Muscle of back (tissue), 13 donors: ENCODE results near the gene TMEM238L. TPM values are rescaled to one million over a fixed set of nuclear protein-coding genes. Genes with fewer than 3 reads are reported as not detected.
"Not testable (repeated sequence)": the region's sequence is repeated elsewhere in the genome, so short reads cannot be mapped to it uniquely, and the experiment has no call there.

Experiments
- DNase-seq, 3 donors: peaks; one replicate each; pipeline versions ENCODE4 v3.0.0 to v3.0.0-alpha.2; 2013
- long read RNA-seq, 9 donors: transcript quantifications; one replicate each; lab custom pipeline, GENCODE V29; 2026
- polyA plus RNA-seq, 10 donors: library from polyadenylated mRNA; unstranded; fragments of 120-200 nt; gene quantifications; one replicate each; pipeline ENCODE4 v1.2.1, GENCODE V29; 2013; ENCODE audit not compliant: insufficient read length in 10 of 10

The TMEM238L gene
- under 1 TPM in 4 of 10 donors, not detected in 6; 0.16 to 0.22 (median 0.17) TPM for polyA plus RNA-seq
- long read RNA-seq, donor 1, result 0 reads
- long read RNA-seq, donor 2, result 0 reads
- long read RNA-seq, donor 3, result 0 reads
- long read RNA-seq, donor 4, result 0 reads
- long read RNA-seq, donor 5, result 0 reads
- long read RNA-seq, donor 6, result 0 reads
- long read RNA-seq, donor 7, result 0 reads
- long read RNA-seq, donor 8, result 0 reads
- long read RNA-seq, donor 9, result 0 reads

- no peak for DNase-seq
These were observed at the start of gene TMEM238L for GRCh38 chr17:10803830-10804475. Gene TMEM238L, minus strand, starts transcription at chr17:10804099. Its CDS starts 136 bp downstream, at chr17:10803963.

- DNase-seq, result not testable (repeated sequence)
These were observed 42.7 kb upstream of the TMEM238L start for GRCh38 chr17:10846636-10847035.

- DNase-seq, result no peak
These were observed 41.5 kb upstream of the TMEM238L start for GRCh38 chr17:10845388-10845751.

- DNase-seq, result peak; percentile 65 to 89 (median 80)
These were observed 40.9 kb upstream of the TMEM238L start for GRCh38 chr17:10844621-10845387.

GRCh38 chr17:10843811-10844210, 39.9 kb upstream of the TMEM238L start:
- DNase-seq, result peak in 2 of 3 donors; percentile 6 to 29

GRCh38 chr17:10842658-10843057, 38.8 kb upstream of the TMEM238L start:
- no peak for DNase-seq

GRCh38 chr17:10838682-10839081, 34.8 kb upstream of the TMEM238L start:
- DNase-seq, result no peak

GRCh38 chr17:10837921-10838320, 34.0 kb upstream of the TMEM238L start, which contains the start of gene PIRT:
Gene PIRT, minus strand, starts transcription at chr17:10838087. Its CDS starts 12,442 bp downstream, at chr17:10825645.
- no peak for DNase-seq

- no peak for DNase-seq
These were observed 33.2 kb upstream of the TMEM238L start for GRCh38 chr17:10836966-10837590.

GRCh38 chr17:10836145-10836544, 32.2 kb upstream of the TMEM238L start:
- no peak for DNase-seq

- no peak for DNase-seq
These were observed 27.8 kb upstream of the TMEM238L start for GRCh38 chr17:10831696-10832095.

GRCh38 chr17:10827898-10828552, 24.1 kb upstream of the TMEM238L start:
- DNase-seq, result no peak

- no peak for DNase-seq
These were observed 21.0 kb upstream of the TMEM238L start for GRCh38 chr17:10824874-10825273.

- no peak for DNase-seq
These were observed 17.9 kb upstream of the TMEM238L start for GRCh38 chr17:10821770-10822169.

GRCh38 chr17:10821054-10821453, 17.2 kb upstream of the TMEM238L start:
- no peak for DNase-seq

- DNase-seq, result no peak
These were observed 11.4 kb upstream of the TMEM238L start for GRCh38 chr17:10815319-10815718.

GRCh38 chr17:10814075-10814474, 10.2 kb upstream of the TMEM238L start:
- DNase-seq, result peak in 1 of 3 donors; percentile 34

- DNase-seq, result peak in 1 of 3 donors; percentile 26
These were observed 8.8 kb upstream of the TMEM238L start for GRCh38 chr17:10812674-10813073.

- no peak for DNase-seq
These were observed 5.7 kb upstream of the TMEM238L start for GRCh38 chr17:10809605-10810004.

GRCh38 chr17:10807704-10808128, 3.8 kb upstream of the TMEM238L start:
- no peak for DNase-seq

GRCh38 chr17:10806545-10807262, 2.8 kb upstream of the TMEM238L start:
- DNase-seq, result no peak
